OCI-LY7 (cell line): ENCODE measurements around the gene CWC25. TPM values are rescaled to one million over a fixed set of nuclear protein-coding genes. Genes with fewer than 3 reads are reported as not detected.

Experiments used
- BruUV-seq: library from RNA; stranded (reverse); fragments of 400-500 nt; replicated peaks from 2 replicates; lab custom pipeline; 2021; lab: Mats Ljungman, UMichigan
- CTCF ChIA-PET: fragments of 300-600 bp; sonication (Branson Sonifier 250); formaldehyde crosslinking; loops from one replicate; lab custom pipeline; 2022; ENCODE audit warnings: antibody characterized with exemption; ENCODE audit not compliant: unreplicated experiment; lab: Charles Lee
- POLR2A ChIA-PET: fragments of 300-600 bp; sonication (Branson Sonifier 250); formaldehyde crosslinking; loops from one replicate; lab custom pipeline; 2022; ENCODE audit warnings: antibody characterized with exemption; lab: Charles Lee
- DNase-seq: peaks from one replicate; pipeline ENCODE4 v3.0.0-alpha.2; 2015; ENCODE audit warnings: low spot score
- H2AFZ ChIP-seq: fragments of 200-600 bp; sonication (generic), shearing (Covaris generic); 2 replicates; pipeline ENCODE4 v1.6.1; 2014; ENCODE audit warnings: mild to moderate bottlenecking, antibody characterized with exemption, low read length, moderate library complexity
- H3K27ac ChIP-seq: fragments of 200-600 bp; sonication (generic); 2 replicates; pipeline ENCODE4 v1.5.1; 2014; ENCODE audit warnings: mixed run types, low read depth, mild to moderate bottlenecking, moderate library complexity, low read length, inconsistent platforms; ENCODE audit not compliant: poor library complexity, severe bottlenecking
- H3K36me3 ChIP-seq: fragments of 200-600 bp; sonication (generic); 2 replicates; pipeline ENCODE4 v1.6.1; 2014; ENCODE audit warnings: mild to moderate bottlenecking, antibody characterized with exemption, low read length, moderate library complexity, mixed read lengths; ENCODE audit not compliant: insufficient read depth
- H3K4me1 ChIP-seq: fragments of 200-600 bp; sonication (generic); 2 replicates; pipeline ENCODE4 v1.5.1; 2014; ENCODE audit warnings: mild to moderate bottlenecking, low read length; ENCODE audit not compliant: insufficient read depth, poor library complexity, severe bottlenecking
- H3K4me2 ChIP-seq: fragments of 200-600 bp; sonication (generic); 2 replicates; pipeline ENCODE4 v1.6.1; 2014; ENCODE audit warnings: mild to moderate bottlenecking, low read length
- H3K4me3 ChIP-seq: fragments of 200-600 bp; sonication (generic); 2 replicates; pipeline ENCODE4 v1.5.1; 2014; ENCODE audit warnings: mild to moderate bottlenecking, low read depth, low read length; ENCODE audit not compliant: poor library complexity, severe bottlenecking
- H3K79me2 ChIP-seq: fragments of 200-600 bp; sonication (generic); 2 replicates; pipeline ENCODE4 v1.6.1; 2016; ENCODE audit warnings: low read depth, mild to moderate bottlenecking, low read length, moderate library complexity, mixed read lengths; ENCODE audit not compliant: insufficient read depth
- H3K9me2 ChIP-seq: fragments of 200-600 bp; sonication (generic); 2 replicates; pipeline ENCODE4 v1.6.1; 2016; ENCODE audit warnings: mild to moderate bottlenecking, low read length, mixed read lengths; ENCODE audit not compliant: insufficient read depth
- H3K9me3 ChIP-seq: fragments of 200-600 bp; sonication (generic); 2 replicates; pipeline ENCODE4 v1.6.1; 2014; ENCODE audit warnings: mild to moderate bottlenecking, mixed run types, low read length, mixed read lengths
- H4K20me1 ChIP-seq: fragments of 200-600 bp; sonication (generic); 2 replicates; pipeline ENCODE4 v1.6.1; 2014; ENCODE audit warnings: mild to moderate bottlenecking, antibody characterized with exemption, low read length, moderate library complexity, mixed read lengths; ENCODE audit not compliant: insufficient read depth
- CTCF ChIP-seq: fragments of 200-600 bp; sonication (generic); conservative IDR thresholded peaks from 2 replicates; pipeline ENCODE4 v1.5.1; 2014; ENCODE audit warnings: mild to moderate bottlenecking, antibody characterized with exemption, low read length, moderate library complexity, mixed read lengths
- EZH2phosphoT487 ChIP-seq: fragments of 200-600 bp; sonication (generic); IDR thresholded peaks from 2 replicates; pipeline ENCODE4 v1.6.1; 2018; ENCODE audit warnings: low read depth, borderline replicate concordance, mild to moderate bottlenecking, mixed run types, antibody characterized with exemption, low read length, moderate library complexity, mixed read lengths
- intact Hi-C: fragments of 100-400 bp; cut with micrococcal nuclease; formaldehyde crosslinking; loops from one replicate; pipeline ENCODE4 v1.10.0; 2022; ENCODE audit not compliant: unreplicated experiment
- total RNA-seq, 2 experiments: library from RNA; depleted of rRNA in 1 of 2; stranded (reverse); fragments of >200 nt in 1 of 2; shearing (Covaris generic) in 1 of 2; gene quantifications; 2 replicates each; pipeline ENCODE4 v1.2.3, GENCODE V29; 2014 to 2022

CWC25 gene
- total RNA-seq, 2 experiments from 2014 or later, result 22.2 to 26.8 TPM

- intact Hi-C loops, result no loop called here
- H3K27ac ChIP-seq, result no peak overlapping the region
Measured at GRCh38 chr17:38848557-38848891, 23.4 kb upstream of the CWC25 start.

GRCh38 chr17:38844261-38844757, 19.2 kb upstream of the CWC25 start:
- Histone ChIP-seq H3K4me1 (peaks cover 7% of the 10 kb centered on the region), H3K27ac (peak overlapping the region; percentile 20), H3K4me3 (no peak overlapping the region), H4K20me1 (peaks cover 4% of the 10 kb centered on the region; the same call in 1 of the 2 replicates), H3K79me2 (peaks cover 6% of the 10 kb centered on the region; the same call in 1 of the 2 replicates), H3K9me2 (no peaks in the 10 kb centered on the region), H3K4me2 (no peak overlapping the region), H3K36me3 (peaks cover 31% of the 10 kb centered on the region), H3K9me3 (no peaks in the 10 kb centered on the region), H2AFZ (no peak overlapping the region)
- intact Hi-C loops, result no loop called here
- peak; percentile 37 for DNase-seq
- POLR2A ChIA-PET, result interaction anchor here (0.6 to 1.0 kb wide), 5 partner anchors 29 to 328 kb away, joined by 3 to 5 read pairs (median 4); no protein-coding TSS in a partner anchor
- CTCF ChIA-PET, result no interaction called here
- no TSS peak for BruUV-seq
- TF ChIP-seq EZH2phosphoT487 (no peak), CTCF (no peak)

More at GRCh38 chr17:38848557-38848891, 23.4 kb upstream of the CWC25 start:
- Histone ChIP-seq H3K9me2 (no peaks in the 10 kb centered on the region), H3K4me1 (peaks cover 29% of the 10 kb centered on the region), H3K4me2 (no peak overlapping the region), H4K20me1 (peaks cover 32% of the 10 kb centered on the region), H3K9me3 (no peaks in the 10 kb centered on the region), H3K79me2 (peaks cover 47% of the 10 kb centered on the region), H2AFZ (no peak overlapping the region), H3K4me3 (no peak overlapping the region), H3K36me3 (peaks cover 73% of the 10 kb centered on the region)
- POLR2A ChIA-PET, result interaction anchor here (0.7 to 1.2 kb wide), 3 partner anchors 11 to 200 kb away, joined by 3 to 4 read pairs (median 3); no protein-coding TSS in a partner anchor
- no peak for TF ChIP-seq CTCF
- TF ChIP-seq EZH2phosphoT487, result no peak
- no TSS peak for BruUV-seq
- DNase-seq, result no peak
- CTCF ChIA-PET, result no interaction called here

- Histone ChIP-seq H3K4me3 (peak overlapping the region; percentile 97), H3K9me2 (no peaks in the 10 kb centered on the region), H3K79me2 (peaks cover 26% of the 10 kb centered on the region), H3K4me2 (peak overlapping the region; percentile 97), H4K20me1 (peaks cover 13% of the 10 kb centered on the region; the same call in 1 of the 2 replicates), H3K9me3 (no peaks in the 10 kb centered on the region), H2AFZ (peak overlapping the region; percentile 83), H3K36me3 (peaks cover 14% of the 10 kb centered on the region), H3K4me1 (peaks cover 17% of the 10 kb centered on the region), H3K27ac (peak overlapping the region; percentile 72)
- intact Hi-C loops, result loop anchor here (1.0 to 2.0 kb wide), 2 partner anchors 27 to 43 kb away; partner anchors contain the start of gene RPL23
- ChIA-PET POLR2A (interaction anchor here (0.6 to 1.2 kb wide), 3 partner anchors 9 to 72 kb away, joined by 3 to 7 read pairs (median 5); partner anchors contain the start of gene RPL23), CTCF (interaction anchor here (0.5 kb wide), 1 partner anchor 156 kb away, joined by 3 read pairs; no protein-coding TSS in a partner anchor)
- TSS peak; percentile 99 for BruUV-seq
- TF ChIP-seq CTCF (no peak), EZH2phosphoT487 (no peak)
- DNase-seq, result no peak
Measured at GRCh38 chr17:38825762-38826247, 684 bp upstream of the CWC25 start.
